Subcutaneous abdominal adipose tissue (tissue), 5 donors: ENCODE measurements around the gene MAL.

ENCODE experiments used
- H3K27ac ChIP-seq: one replicate; pipeline ENCODE4 v1.7.0; 2013; ENCODE audit warnings: low read depth, mild to moderate bottlenecking, inconsistent platforms, low read length, moderate library complexity
- H3K27me3 ChIP-seq, 5 donors: one replicate each; pipeline ENCODE4 v1.7.0; 2013; ENCODE audit warnings: low read length in 5 of 5, inconsistent platforms in 1 of 5; ENCODE audit not compliant: control insufficient read depth in 5 of 5, insufficient read depth in 4 of 5
- H3K36me3 ChIP-seq, 5 donors: one replicate each; pipeline ENCODE4 v1.7.0; 2013; ENCODE audit warnings: low read length in 5 of 5; ENCODE audit not compliant: control insufficient read depth in 5 of 5, insufficient read depth in 5 of 5
- H3K4me1 ChIP-seq, 5 donors: one replicate each; pipeline ENCODE4 v1.7.0; 2013; ENCODE audit warnings: low read length in 5 of 5, mild to moderate bottlenecking in 3 of 5, moderate library complexity in 1 of 5; ENCODE audit not compliant: control insufficient read depth in 5 of 5, insufficient read depth in 5 of 5
- H3K4me3 ChIP-seq, 5 donors: one replicate each; pipeline ENCODE4 v1.7.0; 2013; ENCODE audit warnings: low read length in 5 of 5, low read depth in 1 of 5
- H3K9ac ChIP-seq, 5 donors: one replicate each; pipeline ENCODE4 v1.7.0; 2013; ENCODE audit warnings: low read length in 5 of 5, mild to moderate bottlenecking in 4 of 5, moderate library complexity in 3 of 5
- H3K9me3 ChIP-seq, 5 donors: one replicate each; pipeline ENCODE4 v1.7.0; 2013; ENCODE audit warnings: low read length in 5 of 5; ENCODE audit not compliant: control insufficient read depth in 5 of 5
- donor health status: healthy.
- donor health status: healthy.
- donor health status: healthy.
- donor health status: healthy.
- donor health status: healthy.

MAL gene

GRCh38 chr2:95014126-95014708 lies 11.3 kb upstream of the MAL start:
- H3K4me1 ChIP-seq, result no peaks in the 10 kb centered on the region
- no peak overlapping the region for H3K9ac ChIP-seq
- H3K4me3 ChIP-seq, result no peak overlapping the region
- H3K27me3 ChIP-seq, result peaks cover 0 to 20% (median 9%) of the 10 kb centered on the region in 5 donors
- H3K27ac ChIP-seq, result no peak overlapping the region
- no peaks in the 10 kb centered on the region for H3K9me3 ChIP-seq
- no peaks in the 10 kb centered on the region for H3K36me3 ChIP-seq

DNA sequence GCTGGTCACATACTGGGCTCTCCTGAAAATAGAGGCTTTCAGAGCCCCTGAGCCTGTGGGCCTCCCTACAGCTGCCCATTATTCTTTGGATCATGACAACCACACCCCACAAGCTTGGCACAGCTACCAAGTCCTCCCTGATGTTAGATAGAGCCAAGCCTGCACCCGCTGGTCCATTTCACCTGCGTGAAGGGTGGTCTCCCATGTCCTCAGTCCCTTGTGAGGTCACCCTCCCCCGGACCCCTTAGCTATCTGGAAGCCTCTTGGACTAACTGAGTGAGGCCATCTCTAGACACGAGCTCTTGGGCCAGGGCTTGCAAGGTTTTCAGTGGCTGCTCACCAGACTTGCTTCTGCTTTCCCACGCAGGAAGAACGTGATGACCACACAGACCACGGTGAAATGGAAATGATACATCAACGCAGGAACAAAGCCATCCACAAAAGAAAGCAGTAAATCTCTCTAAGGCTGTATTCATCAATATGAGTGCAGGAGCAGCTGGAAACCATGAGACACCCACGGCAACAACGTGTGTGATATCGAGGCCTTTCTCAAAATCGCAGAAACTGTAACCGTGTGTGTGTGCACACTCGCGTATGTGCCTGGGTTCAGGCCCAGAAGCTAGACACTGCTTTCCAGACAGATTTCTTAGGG lies 10.1 kb upstream of the MAL start:
- no peaks in the 10 kb centered on the region for H3K36me3 ChIP-seq
- H3K4me3 ChIP-seq, result no peak overlapping the region
- H3K4me1 ChIP-seq, result no peaks in the 10 kb centered on the region
- no peak overlapping the region for H3K9ac ChIP-seq
- no peak overlapping the region for H3K27ac ChIP-seq
- H3K9me3 ChIP-seq, result no peaks in the 10 kb centered on the region
- H3K27me3 ChIP-seq, result peaks cover 0 to 20% (median 10%) of the 10 kb centered on the region in 5 donors

DNA sequence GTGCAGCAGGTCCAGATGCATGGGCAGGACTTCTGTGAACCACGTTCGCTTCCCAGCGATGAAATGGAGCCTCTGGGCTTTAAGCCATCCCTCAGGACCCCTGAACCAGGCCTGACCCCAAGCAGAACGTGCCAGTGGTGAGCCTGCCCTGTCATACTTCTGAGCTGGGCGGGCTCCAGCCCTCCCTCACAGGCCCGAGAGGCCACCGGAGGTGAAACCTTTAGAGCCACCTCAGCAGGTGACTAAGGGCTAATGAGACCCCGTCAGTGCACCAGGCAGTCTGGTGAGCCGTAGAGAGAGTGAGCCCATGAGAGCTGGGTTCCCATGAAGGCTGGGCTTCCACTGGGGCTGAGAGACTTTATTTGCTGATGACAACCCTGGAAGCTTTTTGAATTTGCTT lies 8.9 kb upstream of the MAL start:
- Histone ChIP-seq H3K27me3 (peaks cover 3 to 22% (median 19%) of the 10 kb centered on the region in 5 donors), H3K4me1 (no peaks in the 10 kb centered on the region), H3K4me3 (no peak overlapping the region), H3K9ac (no peak overlapping the region), H3K9me3 (no peaks in the 10 kb centered on the region), H3K36me3 (no peaks in the 10 kb centered on the region), H3K27ac (no peak overlapping the region)

DNA sequence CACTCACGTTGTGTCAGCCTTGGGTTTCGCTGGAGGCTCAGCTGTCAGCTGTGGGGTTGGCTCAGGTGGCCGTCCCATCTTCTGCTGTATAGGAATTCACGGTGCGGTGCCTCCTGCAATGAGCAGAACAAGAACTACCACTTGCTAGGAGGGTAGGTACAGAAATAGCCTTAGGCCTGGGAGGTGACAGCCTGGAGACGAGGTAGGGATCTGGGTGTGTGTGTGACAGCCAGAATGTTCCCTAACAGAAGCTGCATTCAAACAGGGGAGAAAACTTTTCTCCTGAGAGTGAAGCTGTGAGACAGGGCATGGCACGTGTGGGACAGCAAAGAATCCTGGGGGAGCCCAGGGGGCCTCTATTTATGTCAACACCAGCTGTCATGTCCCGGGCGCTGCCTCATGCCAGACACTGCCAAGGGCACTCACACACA lies 8.4 kb upstream of the MAL start:
- no peak overlapping the region for H3K27ac ChIP-seq

GRCh38 chr2:95017836-95018235 lies 7.7 kb upstream of the MAL start:
- Histone ChIP-seq H3K9me3 (no peaks in the 10 kb centered on the region), H3K9ac (no peak overlapping the region), H3K36me3 (no peaks in the 10 kb centered on the region), H3K4me3 (no peak overlapping the region), H3K4me1 (no peaks in the 10 kb centered on the region), H3K27ac (no peak overlapping the region), H3K27me3 (peaks cover 5 to 32% (median 27%) of the 10 kb centered on the region in 5 donors)

More for the DNA sequence above, 8.4 kb upstream of the MAL start:
- Histone ChIP-seq H3K9me3 (no peaks in the 10 kb centered on the region), H3K4me3 (no peak overlapping the region), H3K4me1 (no peaks in the 10 kb centered on the region), H3K36me3 (no peaks in the 10 kb centered on the region), H3K27me3 (peaks cover 3 to 26% (median 20%) of the 10 kb centered on the region in 5 donors), H3K9ac (no peak overlapping the region)

DNA sequence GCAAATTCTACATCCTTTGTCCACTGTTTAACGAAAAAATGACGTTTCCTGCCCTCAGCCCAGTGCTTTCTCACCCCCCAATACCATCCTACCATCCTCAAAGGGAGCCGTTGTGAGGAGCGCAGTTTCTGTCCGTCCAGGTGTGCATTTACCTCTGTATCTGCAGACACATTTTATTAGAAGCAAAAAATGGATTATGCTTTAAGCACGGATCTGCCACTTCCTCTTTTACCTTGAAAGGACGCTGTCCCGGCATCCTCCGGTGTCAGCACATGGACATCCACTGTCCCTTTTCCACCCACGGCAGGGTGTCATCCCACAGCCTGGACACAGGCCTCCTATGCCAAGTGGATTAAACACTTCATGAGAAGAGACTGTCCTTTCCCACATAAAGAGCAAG lies 7.2 kb upstream of the MAL start:
- H3K27ac ChIP-seq, result no peak overlapping the region
- H3K27me3 ChIP-seq, result peaks cover 7 to 37% (median 32%) of the 10 kb centered on the region in 5 donors
- no peaks in the 10 kb centered on the region for H3K4me1 ChIP-seq
- no peak overlapping the region for H3K9ac ChIP-seq
- no peaks in the 10 kb centered on the region for H3K36me3 ChIP-seq
- no peaks in the 10 kb centered on the region for H3K9me3 ChIP-seq
- H3K4me3 ChIP-seq, result no peak overlapping the region

DNA sequence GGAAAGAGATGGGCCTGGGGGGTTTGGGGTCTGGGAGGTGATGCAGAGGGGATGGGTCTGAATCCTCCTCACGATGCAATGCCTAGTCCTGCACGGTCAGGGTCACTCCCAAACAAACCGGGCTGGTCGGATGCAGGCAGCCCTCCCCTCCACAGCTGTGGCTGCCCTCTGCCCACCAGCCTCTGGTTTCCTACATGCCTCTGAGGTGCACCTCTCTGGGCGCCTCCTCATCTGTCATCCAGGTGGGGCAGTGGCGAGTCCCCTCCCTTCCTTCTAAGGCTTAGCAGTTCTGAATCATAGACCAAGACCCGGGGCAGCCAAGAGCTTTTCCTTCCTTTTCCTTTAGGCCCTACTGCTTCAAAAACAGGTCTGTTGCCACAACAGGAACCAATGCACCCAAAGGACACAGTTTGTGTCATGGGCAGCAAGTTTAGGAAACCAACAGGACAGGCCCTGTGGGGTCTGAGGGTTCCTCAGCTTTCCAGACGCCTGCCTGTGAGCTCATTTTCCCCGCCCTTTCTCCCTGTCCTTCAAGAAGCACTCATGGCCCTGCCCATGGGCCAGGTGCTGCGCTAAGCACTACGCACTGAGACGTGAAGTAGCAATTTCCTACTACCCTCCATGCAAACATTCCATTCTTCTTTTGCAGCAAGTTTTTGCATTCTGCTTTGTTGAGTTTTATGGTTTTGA lies 6.5 kb upstream of the MAL start:
- no peaks in the 10 kb centered on the region for H3K36me3 ChIP-seq
- H3K4me1 ChIP-seq, result no peaks in the 10 kb centered on the region
- H3K27me3 ChIP-seq, result peaks cover 14 to 44% (median 37%) of the 10 kb centered on the region in 5 donors
- no peak overlapping the region for H3K9ac ChIP-seq
- no peaks in the 10 kb centered on the region for H3K9me3 ChIP-seq
- no peak overlapping the region for H3K27ac ChIP-seq
- no peak overlapping the region for H3K4me3 ChIP-seq

DNA sequence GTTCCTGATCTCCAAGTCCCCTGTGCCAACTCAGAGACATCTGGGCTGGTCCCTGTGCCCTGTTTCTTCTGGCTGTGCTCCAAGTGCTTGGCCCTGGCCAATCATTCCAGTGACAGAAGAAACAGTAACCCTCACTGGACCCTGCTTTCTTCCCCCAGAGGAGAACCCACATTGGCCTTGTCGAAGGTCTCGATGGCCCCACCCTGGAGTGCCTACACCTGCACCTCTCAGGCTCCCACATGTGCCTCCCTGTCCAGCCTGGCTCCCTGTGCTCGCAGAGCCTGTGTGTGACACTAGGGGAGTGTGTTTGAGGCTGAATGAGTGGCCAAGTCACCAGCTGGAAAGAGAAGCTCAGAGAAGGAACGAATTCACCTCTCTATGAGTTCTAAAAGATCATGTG lies 5.9 kb upstream of the MAL start:
- H3K27me3 ChIP-seq, result peaks cover 14 to 46% (median 42%) of the 10 kb centered on the region in 5 donors
- H3K4me3 ChIP-seq, result no peak overlapping the region
- H3K9me3 ChIP-seq, result no peaks in the 10 kb centered on the region
- H3K9ac ChIP-seq, result no peak overlapping the region
- H3K36me3 ChIP-seq, result no peaks in the 10 kb centered on the region
- no peak overlapping the region for H3K27ac ChIP-seq
- peaks cover 0 to 3% (median 0%) of the 10 kb centered on the region in 5 donors for H3K4me1 ChIP-seq

- no peak overlapping the region for H3K9ac ChIP-seq
These were observed 5.1 kb upstream of the MAL start for GRCh38 chr2:95020275-95021022.

More at GRCh38 chr2:95020275-95021022, 5.1 kb upstream of the MAL start:
- peaks cover 17 to 50% (median 50%) of the 10 kb centered on the region in 5 donors for H3K27me3 ChIP-seq
- H3K27ac ChIP-seq, result no peak overlapping the region
- H3K4me3 ChIP-seq, result no peak overlapping the region
- H3K36me3 ChIP-seq, result no peaks in the 10 kb centered on the region
- no peaks in the 10 kb centered on the region for H3K9me3 ChIP-seq
- H3K4me1 ChIP-seq, result peaks cover 0 to 4% (median 1%) of the 10 kb centered on the region in 5 donors
